ENCODE data around the gene RNF157.
"Not testable (repeated sequence)": the region's sequence is repeated elsewhere in the genome, so short reads cannot be mapped to it uniquely, and the experiment has no call there.

RNF157 gene

DNA sequence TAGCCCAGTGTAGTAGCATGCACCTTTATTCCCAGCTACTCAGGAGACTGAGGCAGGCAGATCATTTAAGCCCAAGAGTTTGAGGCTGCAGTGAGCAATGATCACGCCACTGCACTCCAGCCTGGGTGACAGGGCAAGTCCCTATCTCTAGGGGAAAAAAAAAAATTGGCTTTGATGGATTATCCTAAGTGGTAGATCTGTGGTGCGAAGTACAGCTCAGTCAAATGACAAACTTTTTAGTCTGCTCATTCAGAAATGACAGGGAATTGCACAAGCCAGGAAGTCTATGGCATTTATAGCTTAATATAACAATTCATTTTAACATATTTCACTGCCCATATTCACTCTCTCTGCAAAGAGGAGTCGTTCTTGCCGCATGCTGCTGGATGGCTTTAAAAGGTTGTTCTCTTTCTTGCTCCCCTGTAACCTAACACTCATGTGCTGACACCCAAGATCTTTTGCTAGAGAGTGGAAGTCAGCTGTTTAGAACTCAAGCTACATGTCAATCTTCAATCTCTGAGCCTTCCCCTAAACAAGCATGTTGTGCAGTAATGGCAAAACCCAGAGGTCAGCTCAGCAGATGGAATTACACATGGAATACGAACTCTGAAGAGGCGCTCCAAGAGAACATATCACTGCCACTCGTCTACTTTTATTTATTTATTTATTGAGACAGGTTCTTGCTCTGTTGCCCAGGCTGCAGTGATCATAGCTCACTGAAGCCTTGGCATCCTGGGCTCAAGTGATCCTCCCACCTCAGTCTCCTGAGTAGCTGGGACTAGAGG lies 32.8 kb downstream of the RNF157 start:
- ChIA-PET CTCF (interaction anchor here (0.7 kb wide), 2 partner anchors 25 to 28 kb away, joined by 4 to 8 read pairs; no protein-coding TSS in a partner anchor), POLR2A (no interaction called here)
- no peak for TF ChIP-seq BHLHE40 (IDR thresholded peaks at IDR 0.05; ENCODE audit: borderline replicate concordance)
- TF ChIP-seq NFRKB (IDR thresholded peaks at IDR 0.05) = no peak
- TF ChIP-seq SP1 (IDR thresholded peaks at IDR 0.05) = no peak

DNA sequence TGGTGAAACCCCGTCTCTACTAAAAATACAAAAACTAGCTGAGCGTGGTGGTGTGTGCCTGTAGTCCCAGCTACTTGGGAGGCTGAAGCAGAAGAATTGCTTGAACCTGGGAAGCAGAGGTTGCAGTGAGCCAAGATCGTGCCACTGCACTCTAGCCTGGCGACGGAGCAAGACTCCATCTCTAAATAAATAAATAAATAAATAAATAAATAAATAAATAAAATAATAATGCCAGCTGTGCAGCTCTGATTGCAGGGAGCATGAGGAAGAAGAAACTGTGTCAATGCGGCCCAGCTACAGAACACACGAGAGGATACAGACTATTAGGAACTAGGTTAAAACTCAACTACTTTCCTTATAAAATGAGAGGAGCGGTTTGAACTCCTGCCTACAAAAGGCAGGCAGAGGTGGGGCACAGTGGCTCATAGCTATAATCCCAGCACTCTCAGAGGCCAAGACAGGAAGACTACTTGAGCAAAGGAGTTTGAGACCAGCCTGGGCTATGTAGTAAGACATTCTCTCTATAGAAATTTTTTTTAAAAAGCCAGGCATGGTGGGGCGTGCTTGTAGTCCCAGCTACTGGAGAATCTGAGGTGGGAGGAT lies 34.6 kb downstream of the RNF157 start:
- CTCF ChIA-PET; POLR2A ChIA-PET; DNase-seq (ENCODE audit: extremely low spot score): not testable (repeated sequence)

More for the DNA sequence above, 32.8 kb downstream of the RNF157 start:
- DNase-seq (ENCODE audit: extremely low spot score) = no peak

DNA sequence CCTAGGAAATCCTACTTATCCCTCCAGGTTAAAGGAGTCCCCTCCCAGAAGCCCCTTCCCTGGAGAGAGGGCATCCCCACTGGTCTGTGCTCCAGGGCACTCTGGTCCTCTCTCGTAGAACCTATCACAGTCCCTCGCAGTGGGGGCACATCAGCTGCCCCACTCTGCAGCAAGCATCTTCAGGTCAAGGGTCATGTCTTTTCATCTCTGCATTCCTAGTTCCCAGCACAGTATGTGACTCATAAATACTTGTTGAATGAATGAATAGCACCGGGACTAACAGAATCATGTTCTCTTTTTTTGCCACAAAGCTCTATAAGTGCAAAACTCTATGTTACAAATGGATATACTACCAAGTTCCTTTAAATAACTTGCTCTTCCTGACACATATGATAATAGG lies 36.0 kb downstream of the RNF157 start:
- CTCF ChIA-PET = no interaction called here
- DNase-seq (ENCODE audit: extremely low spot score) = no peak

DNA sequence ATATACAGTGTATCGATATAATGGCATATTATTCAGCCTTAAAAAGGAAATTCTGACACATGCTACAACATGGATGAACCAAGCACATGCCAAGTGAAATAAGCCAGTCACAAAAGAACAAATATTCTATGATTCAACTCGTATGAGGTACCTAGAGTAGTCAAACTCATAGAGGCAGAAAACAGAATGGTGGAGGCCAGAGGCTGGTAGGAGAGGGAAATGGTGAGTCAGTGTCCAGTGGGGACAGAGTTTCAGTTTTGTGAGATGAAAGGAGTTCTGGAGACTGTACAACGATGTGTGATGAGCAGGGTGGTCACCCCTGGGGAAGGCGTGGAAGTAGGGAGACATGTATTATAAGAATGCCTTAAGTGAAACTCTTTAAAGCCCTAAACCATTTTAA lies 39.9 kb downstream of the RNF157 start:
- TF ChIP-seq LEF1 (IDR thresholded peaks at IDR 0.05; ENCODE audit: borderline replicate concordance) (no peak), FOXK2 (IDR thresholded peaks at IDR 0.05) (no peak), CTBP1 (IDR thresholded peaks at IDR 0.05; ENCODE audit: borderline replicate concordance) (no peak), ZNF384 (IDR thresholded peaks at IDR 0.05) (no peak), SUZ12 (IDR thresholded peaks at IDR 0.05) (no peak), L3MBTL2 (conservative IDR thresholded peaks at IDR 0.05) (no peak), BHLHE40 (IDR thresholded peaks at IDR 0.05; ENCODE audit: borderline replicate concordance) (no peak), TARDBP (IDR thresholded peaks at IDR 0.05) (no peak)
- TF ChIP-seq, protein P1, sequence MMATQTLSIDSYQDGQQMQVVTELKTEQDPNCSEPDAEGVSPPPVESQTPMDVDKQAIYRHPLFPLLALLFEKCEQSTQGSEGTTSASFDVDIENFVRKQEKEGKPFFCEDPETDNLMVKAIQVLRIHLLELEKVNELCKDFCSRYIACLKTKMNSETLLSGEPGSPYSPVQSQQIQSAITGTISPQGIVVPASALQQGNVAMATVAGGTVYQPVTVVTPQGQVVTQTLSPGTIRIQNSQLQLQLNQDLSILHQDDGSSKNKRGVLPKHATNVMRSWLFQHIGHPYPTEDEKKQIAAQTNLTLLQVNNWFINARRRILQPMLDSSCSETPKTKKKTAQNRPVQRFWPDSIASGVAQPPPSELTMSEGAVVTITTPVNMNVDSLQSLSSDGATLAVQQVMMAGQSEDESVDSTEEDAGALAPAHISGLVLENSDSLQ (IDR thresholded peaks at IDR 0.05) = no peak
- no peak for DNase-seq (ENCODE audit: extremely low spot score)
- ChIA-PET POLR2A (no interaction called here), CTCF (no interaction called here)

More for the DNA sequence above, 36.0 kb downstream of the RNF157 start:
- TF ChIP-seq LEF1 (IDR thresholded peaks at IDR 0.05; ENCODE audit: borderline replicate concordance) = no peak
- TF ChIP-seq TARDBP (IDR thresholded peaks at IDR 0.05) = no peak
- no peak for TF ChIP-seq FOXK2 (IDR thresholded peaks at IDR 0.05)
- no peak for TF ChIP-seq L3MBTL2 (conservative IDR thresholded peaks at IDR 0.05)
- no peak for TF ChIP-seq FOXM1 (IDR thresholded peaks at IDR 0.05; ENCODE audit: borderline replicate concordance)
- no peak for TF ChIP-seq NFRKB (IDR thresholded peaks at IDR 0.05)
- no peak for TF ChIP-seq CTBP1 (IDR thresholded peaks at IDR 0.05; ENCODE audit: borderline replicate concordance)
- POLR2A ChIA-PET = interaction anchor here (0.6 kb wide), 1 partner anchor 100 kb away, joined by 3 read pairs; no protein-coding TSS in a partner anchor

DNA sequence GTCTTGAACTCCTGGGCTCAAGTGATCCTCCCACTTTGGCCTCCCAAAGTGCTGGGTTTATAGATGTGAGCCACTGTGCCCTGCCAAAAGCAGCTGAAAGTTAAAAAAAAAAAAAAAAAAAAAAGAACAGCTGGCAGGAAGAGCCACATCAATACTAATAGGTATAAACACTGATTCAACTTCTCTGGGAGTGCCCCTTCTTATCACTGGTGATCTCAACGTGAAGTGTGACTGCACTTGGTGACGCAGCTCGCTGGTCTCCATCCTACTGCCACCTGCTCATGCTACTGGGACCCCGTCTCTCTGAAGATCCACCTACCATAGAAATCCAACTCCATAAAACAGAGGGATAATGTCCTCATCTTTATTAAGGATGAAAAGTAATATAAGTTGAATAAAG lies 40.8 kb downstream of the RNF157 start:
- ChIA-PET POLR2A (no interaction called here), CTCF (interaction anchor here (0.7 kb wide), 1 partner anchor 18 kb away, joined by 3 read pairs; no protein-coding TSS in a partner anchor)
- no peak for DNase-seq (ENCODE audit: extremely low spot score)
- TF ChIP-seq FOXM1 (IDR thresholded peaks at IDR 0.05; ENCODE audit: borderline replicate concordance) (no peak), BHLHE40 (IDR thresholded peaks at IDR 0.05; ENCODE audit: borderline replicate concordance) (no peak), LEF1 (IDR thresholded peaks at IDR 0.05; ENCODE audit: borderline replicate concordance) (no peak), SUZ12 (IDR thresholded peaks at IDR 0.05) (no peak), FOXK2 (IDR thresholded peaks at IDR 0.05) (no peak), NFRKB (IDR thresholded peaks at IDR 0.05) (no peak), ELF4 (IDR thresholded peaks at IDR 0.05) (no peak), HDGF (IDR thresholded peaks at IDR 0.05; ENCODE audit: borderline replicate concordance) (no peak), ZNF384 (IDR thresholded peaks at IDR 0.05) (no peak), L3MBTL2 (conservative IDR thresholded peaks at IDR 0.05) (no peak), ARNT (IDR thresholded peaks at IDR 0.05) (no peak), CTBP1 (IDR thresholded peaks at IDR 0.05; ENCODE audit: borderline replicate concordance) (no peak), FOXA1 (IDR thresholded peaks at IDR 0.05) (no peak), TARDBP (IDR thresholded peaks at IDR 0.05) (no peak), SP1 (IDR thresholded peaks at IDR 0.05) (no peak)
- TF ChIP-seq, protein P1 (IDR thresholded peaks at IDR 0.05) = no peak

DNA sequence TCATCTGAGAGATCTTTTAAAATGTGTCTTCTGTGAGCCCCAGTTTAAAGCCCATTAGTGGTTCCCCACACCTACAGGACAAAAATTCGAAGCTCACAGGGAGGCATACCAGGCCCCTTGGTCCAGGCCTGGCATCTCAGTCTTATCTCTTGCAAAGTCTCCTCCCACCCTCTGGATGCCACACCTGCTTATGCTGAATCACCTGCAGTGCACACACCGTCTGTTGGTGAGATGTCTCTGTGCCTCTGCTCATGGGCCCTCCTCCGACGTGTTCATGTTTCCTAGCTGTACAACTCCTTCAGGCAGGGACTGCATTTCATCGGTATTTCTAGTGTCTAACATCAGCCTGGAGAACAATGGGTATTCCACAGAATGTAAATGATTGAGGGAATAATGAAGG lies 41.6 kb downstream of the RNF157 start:
- no peak for DNase-seq (ENCODE audit: extremely low spot score)
- CTCF ChIA-PET = no interaction called here
- TF ChIP-seq ZNF384 (IDR thresholded peaks at IDR 0.05) (no peak), NFRKB (IDR thresholded peaks at IDR 0.05) (no peak), SUZ12 (IDR thresholded peaks at IDR 0.05) (no peak), CTBP1 (IDR thresholded peaks at IDR 0.05; ENCODE audit: borderline replicate concordance) (no peak), FOXA1 (IDR thresholded peaks at IDR 0.05) (no peak), FOXM1 (IDR thresholded peaks at IDR 0.05; ENCODE audit: borderline replicate concordance) (no peak), ELF4 (IDR thresholded peaks at IDR 0.05) (no peak), BHLHE40 (IDR thresholded peaks at IDR 0.05; ENCODE audit: borderline replicate concordance) (no peak), LEF1 (IDR thresholded peaks at IDR 0.05; ENCODE audit: borderline replicate concordance) (no peak), ARNT (IDR thresholded peaks at IDR 0.05) (no peak), SP1 (IDR thresholded peaks at IDR 0.05) (no peak), FOXK2 (IDR thresholded peaks at IDR 0.05) (no peak), L3MBTL2 (conservative IDR thresholded peaks at IDR 0.05) (no peak), TARDBP (IDR thresholded peaks at IDR 0.05) (no peak)
- TF ChIP-seq, protein P1 (IDR thresholded peaks at IDR 0.05) = no peak
- POLR2A ChIA-PET = no interaction called here

All from HEK293T (cell line).